Type B pancreatic cell (in vitro differentiated cells): ENCODE measurements around the gene CACNG5. TPM values are rescaled to one million over a fixed set of nuclear protein-coding genes. Genes with fewer than 3 reads are reported as not detected.

ENCODE experiments used
- DNase-seq: peaks from one replicate; pipeline ENCODE4 v3.0.0; 2021; ENCODE audit warnings: mixed read lengths; ENCODE audit not compliant: unreplicated experiment; ENCODE audit errors: extremely low spot score
- H3K27ac Mint-ChIP-seq: 2 replicates; pipeline ENCODE4 v1.8.0; 2021; ENCODE audit warnings: mild to moderate bottlenecking, mixed read lengths
- H3K27me3 Mint-ChIP-seq: 2 replicates; pipeline ENCODE4 v1.8.0; 2021; ENCODE audit warnings: mixed read lengths
- H3K36me3 Mint-ChIP-seq: 2 replicates; pipeline ENCODE4 v1.8.0; 2021; ENCODE audit warnings: mixed read lengths
- H3K4me1 Mint-ChIP-seq: one replicate; pipeline ENCODE4 v1.8.0; 2021; ENCODE audit warnings: mixed read lengths; ENCODE audit not compliant: unreplicated experiment
- H3K4me3 Mint-ChIP-seq: 2 replicates; pipeline ENCODE4 v1.8.0; 2021; ENCODE audit warnings: mild to moderate bottlenecking, mixed read lengths
- H3K9me3 Mint-ChIP-seq: 2 replicates; pipeline ENCODE4 v1.8.0; 2021; ENCODE audit warnings: mixed read lengths
- CTCF ChIP-seq: fragments of 200-600 bp; sonication (generic); conservative IDR thresholded peaks from 2 replicates; pipeline ENCODE4 v1.5.0; 2021; ENCODE audit warnings: antibody characterized with exemption, mild to moderate bottlenecking
- total RNA-seq: library from RNA; stranded (reverse); gene quantifications from 2 replicates; pipeline ENCODE4 v1.2.1, GENCODE V29; 2021; ENCODE audit warnings: low replicate concordance

CACNG5 gene
- total RNA-seq, 1 donor from 2014 or later: 0.68 TPM

GRCh38 chr17:66849032-66849655, 14.2 kb downstream of the CACNG5 start:
- no peak for TF ChIP-seq CTCF
- no peak for DNase-seq
- Mint-ChIP-seq H3K4me1 (no peaks in the 10 kb centered on the region), H3K36me3 (no peaks in the 10 kb centered on the region), H3K27me3 (peaks cover 12% of the 10 kb centered on the region), H3K4me3 (no peak overlapping the region), H3K9me3 (no peaks in the 10 kb centered on the region), H3K27ac (no peak overlapping the region)

GRCh38 chr17:66849851-66850580, 15.1 kb downstream of the CACNG5 start:
- Mint-ChIP-seq H3K27ac (no peak overlapping the region), H3K4me3 (no peak overlapping the region), H3K9me3 (no peaks in the 10 kb centered on the region), H3K36me3 (no peaks in the 10 kb centered on the region), H3K27me3 (peaks cover 12% of the 10 kb centered on the region), H3K4me1 (no peaks in the 10 kb centered on the region)
- no peak for TF ChIP-seq CTCF
- DNase-seq: no peak

- Mint-ChIP-seq H3K4me3 (no peak overlapping the region), H3K36me3 (no peaks in the 10 kb centered on the region), H3K27ac (no peak overlapping the region)
These were observed 15.8 kb downstream of the CACNG5 start for GRCh38 chr17:66850692-66851091.

GRCh38 chr17:66855204-66855603, 20.3 kb downstream of the CACNG5 start:
- Mint-ChIP-seq H3K27me3 (peaks cover 16% of the 10 kb centered on the region), H3K4me1 (no peaks in the 10 kb centered on the region), H3K36me3 (no peaks in the 10 kb centered on the region), H3K4me3 (no peak overlapping the region), H3K9me3 (no peaks in the 10 kb centered on the region), H3K27ac (no peak overlapping the region)
- peak; percentile 51 for TF ChIP-seq CTCF
- no peak for DNase-seq

More at GRCh38 chr17:66850692-66851091, 15.8 kb downstream of the CACNG5 start:
- no peak for TF ChIP-seq CTCF
- Mint-ChIP-seq H3K9me3 (no peaks in the 10 kb centered on the region), H3K27me3 (peaks cover 12% of the 10 kb centered on the region), H3K4me1 (no peaks in the 10 kb centered on the region)
- no peak for DNase-seq

GRCh38 chr17:66858226-66859083, 23.5 kb downstream of the CACNG5 start:
- Mint-ChIP-seq H3K27ac (no peak overlapping the region), H3K9me3 (no peaks in the 10 kb centered on the region), H3K27me3 (peaks cover 5% of the 10 kb centered on the region), H3K36me3 (no peaks in the 10 kb centered on the region), H3K4me1 (no peaks in the 10 kb centered on the region), H3K4me3 (no peak overlapping the region)
- no peak for TF ChIP-seq CTCF
- DNase-seq: no peak
